GM23338 (cell line): ENCODE measurements around the gene DPP10. TPM values are rescaled to one million over a fixed set of nuclear protein-coding genes. Genes with fewer than 3 reads are reported as not detected.

Experiments
- ATAC-seq: fragments of 200-7000 bp; cut with Tn5 transposase; 3 replicates; pipeline ENCODE4 v1.9.1; 2020
- DNase-seq: peaks from one replicate; pipeline ENCODE4 v3.0.0-alpha.2; 2015; ENCODE audit warnings: low spot score
- H2AFZ ChIP-seq: fragments of 200-600 bp; sonication (generic); 2 replicates; pipeline ENCODE4 v1.8.0; 2016; ENCODE audit warnings: antibody characterized with exemption, mild to moderate bottlenecking, moderate library complexity
- H3F3A ChIP-seq: fragments of 200-600 bp; sonication (generic); replicated peaks from 2 replicates; pipeline ENCODE4 v1.8.0; 2017; ENCODE audit warnings: antibody characterized with exemption, mixed run types, low read depth
- H3K27ac ChIP-seq: fragments of 200-600 bp; sonication (generic); 2 replicates; pipeline ENCODE4 v1.6.1; 2016; ENCODE audit warnings: low read depth
- H3K27me3 ChIP-seq: fragments of 200-600 bp; sonication (generic); 2 replicates; pipeline ENCODE4 v1.8.0; 2016; ENCODE audit warnings: mild to moderate bottlenecking, mixed run types, moderate library complexity; ENCODE audit not compliant: insufficient read depth
- H3K36me3 ChIP-seq: fragments of 200-600 bp; sonication (generic); 2 replicates; pipeline ENCODE4 v1.8.0; 2016; ENCODE audit warnings: mild to moderate bottlenecking; ENCODE audit not compliant: insufficient read depth
- H3K4me1 ChIP-seq: fragments of 200-600 bp; sonication (generic); 2 replicates; pipeline ENCODE4 v1.8.0; 2016; ENCODE audit warnings: mild to moderate bottlenecking, moderate library complexity; ENCODE audit not compliant: insufficient read depth
- H3K4me2 ChIP-seq: fragments of 200-600 bp; sonication (generic); 2 replicates; pipeline ENCODE4 v1.7.1; 2017; ENCODE audit warnings: mixed run types
- H3K4me3 ChIP-seq: fragments of 200-600 bp; sonication (generic); 2 replicates; pipeline ENCODE4 v1.6.1; 2016; ENCODE audit warnings: mixed run types
- H3K79me2 ChIP-seq: fragments of 200-600 bp; sonication (generic); replicated peaks from 2 replicates; pipeline ENCODE4 v1.8.0; 2017; ENCODE audit warnings: mild to moderate bottlenecking; ENCODE audit not compliant: insufficient read depth
- H3K9me2 ChIP-seq: fragments of 200-600 bp; sonication (generic); 2 replicates; pipeline ENCODE4 v1.8.0; 2017; ENCODE audit not compliant: insufficient read depth
- H4K20me1 ChIP-seq: fragments of 200-600 bp; sonication (generic); replicated peaks from 2 replicates; pipeline ENCODE4 v1.8.0; 2017; ENCODE audit warnings: mild to moderate bottlenecking; ENCODE audit not compliant: insufficient read depth
- H3K27ac Mint-ChIP-seq: 2 replicates; pipeline ENCODE4 v1.8.0; 2020; ENCODE audit warnings: inconsistent platforms, mild to moderate bottlenecking, moderate library complexity, mixed read lengths
- H3K27me3 Mint-ChIP-seq: 3 replicates; pipeline ENCODE4 v1.8.0; 2022; ENCODE audit warnings: low read depth, mild to moderate bottlenecking, moderate library complexity, mixed read lengths, inconsistent platforms; ENCODE audit not compliant: insufficient read depth, poor library complexity
- H3K36me3 Mint-ChIP-seq: 3 replicates; pipeline ENCODE4 v1.8.0; 2021; ENCODE audit warnings: low read depth, mild to moderate bottlenecking, inconsistent platforms, moderate library complexity, mixed read lengths
- H3K4me1 Mint-ChIP-seq: 3 replicates; pipeline ENCODE4 v1.8.0; 2020; ENCODE audit warnings: mild to moderate bottlenecking, inconsistent platforms, mixed read lengths
- H3K4me3 Mint-ChIP-seq: 3 replicates; pipeline ENCODE4 v1.8.0; 2021; ENCODE audit warnings: moderate library complexity, mild to moderate bottlenecking, inconsistent platforms, mixed read lengths
- H3K9me3 Mint-ChIP-seq: 3 replicates; pipeline ENCODE4 v1.8.0; 2020; ENCODE audit warnings: moderate library complexity, mild to moderate bottlenecking, inconsistent platforms, mixed read lengths
- ETS1 ChIP-seq: IDR thresholded peaks from 2 replicates; pipeline ENCODE4 v1.6.1; 2016; ENCODE audit warnings: antibody characterized with exemption
- EZH2 ChIP-seq: fragments of 200-600 bp; sonication (generic); IDR thresholded peaks from one replicate; pipeline ENCODE4 v1.8.0; 2017; ENCODE audit warnings: antibody characterized with exemption, mild to moderate bottlenecking, low read depth; ENCODE audit not compliant: unreplicated experiment
- JUNB ChIP-seq: IDR thresholded peaks from one replicate; pipeline ENCODE4 v1.6.1; 2016; ENCODE audit warnings: antibody characterized with exemption; ENCODE audit not compliant: unreplicated experiment
- POLR2AphosphoS5 ChIP-seq: IDR thresholded peaks from 2 replicates; pipeline ENCODE4 v1.6.1; 2016; ENCODE audit warnings: antibody characterized with exemption, low read depth
- ZNF331 ChIP-seq: fragments of 250-450 bp; sonication (Bioruptor Pico); IDR thresholded peaks from 2 replicates; pipeline ENCODE4 v1.5.0; 2020; ENCODE audit warnings: low read depth, mild to moderate bottlenecking, moderate library complexity
- polyA plus RNA-seq: library from polyadenylated mRNA; unstranded; fragments of >200 nt; fragmentation: Nextera tagmentation; extraction: Ambion mirVana; gene quantifications from 2 replicates; pipeline ENCODE4 v1.2.1, GENCODE V29; 2016
- total RNA-seq: library from RNA; depleted of rRNA; stranded (reverse); fragments of >200 nt; shearing (Covaris generic); gene quantifications from 2 replicates; pipeline ENCODE4 v1.2.3, GENCODE V29; 2014
- TF ChIP-seq, protein P1 (sequence below): fragments of 250-450 bp; sonication (Bioruptor Pico); IDR thresholded peaks from 2 replicates; pipeline ENCODE4 v1.5.0; 2020; ENCODE audit warnings: mild to moderate bottlenecking, moderate library complexity

The DPP10 gene
- total and polyA plus RNA-seq, 2 experiments from 2014 or later: 3.6 to 14.8 TPM

DNA sequence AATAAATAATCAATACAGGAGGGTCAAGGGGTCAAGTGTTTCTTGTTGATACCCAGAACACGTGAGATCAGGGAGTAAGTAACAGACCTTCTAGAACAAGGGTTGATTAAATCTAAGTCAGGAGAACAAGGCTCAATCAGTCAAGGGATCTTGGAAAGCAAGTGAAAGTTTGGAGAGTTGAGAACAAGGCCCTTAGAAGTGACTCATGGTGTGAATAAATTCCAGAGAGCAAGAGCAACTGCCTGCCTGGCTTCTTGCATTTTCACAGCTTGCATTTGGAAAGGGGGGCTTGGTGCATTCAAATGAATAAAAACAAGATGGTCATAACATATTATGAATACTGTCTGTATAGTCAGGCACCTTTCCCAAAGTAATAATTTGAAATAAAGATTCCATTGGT is 256.1 kb downstream of the DPP10 start:
- TF ChIP-seq, protein P1, sequence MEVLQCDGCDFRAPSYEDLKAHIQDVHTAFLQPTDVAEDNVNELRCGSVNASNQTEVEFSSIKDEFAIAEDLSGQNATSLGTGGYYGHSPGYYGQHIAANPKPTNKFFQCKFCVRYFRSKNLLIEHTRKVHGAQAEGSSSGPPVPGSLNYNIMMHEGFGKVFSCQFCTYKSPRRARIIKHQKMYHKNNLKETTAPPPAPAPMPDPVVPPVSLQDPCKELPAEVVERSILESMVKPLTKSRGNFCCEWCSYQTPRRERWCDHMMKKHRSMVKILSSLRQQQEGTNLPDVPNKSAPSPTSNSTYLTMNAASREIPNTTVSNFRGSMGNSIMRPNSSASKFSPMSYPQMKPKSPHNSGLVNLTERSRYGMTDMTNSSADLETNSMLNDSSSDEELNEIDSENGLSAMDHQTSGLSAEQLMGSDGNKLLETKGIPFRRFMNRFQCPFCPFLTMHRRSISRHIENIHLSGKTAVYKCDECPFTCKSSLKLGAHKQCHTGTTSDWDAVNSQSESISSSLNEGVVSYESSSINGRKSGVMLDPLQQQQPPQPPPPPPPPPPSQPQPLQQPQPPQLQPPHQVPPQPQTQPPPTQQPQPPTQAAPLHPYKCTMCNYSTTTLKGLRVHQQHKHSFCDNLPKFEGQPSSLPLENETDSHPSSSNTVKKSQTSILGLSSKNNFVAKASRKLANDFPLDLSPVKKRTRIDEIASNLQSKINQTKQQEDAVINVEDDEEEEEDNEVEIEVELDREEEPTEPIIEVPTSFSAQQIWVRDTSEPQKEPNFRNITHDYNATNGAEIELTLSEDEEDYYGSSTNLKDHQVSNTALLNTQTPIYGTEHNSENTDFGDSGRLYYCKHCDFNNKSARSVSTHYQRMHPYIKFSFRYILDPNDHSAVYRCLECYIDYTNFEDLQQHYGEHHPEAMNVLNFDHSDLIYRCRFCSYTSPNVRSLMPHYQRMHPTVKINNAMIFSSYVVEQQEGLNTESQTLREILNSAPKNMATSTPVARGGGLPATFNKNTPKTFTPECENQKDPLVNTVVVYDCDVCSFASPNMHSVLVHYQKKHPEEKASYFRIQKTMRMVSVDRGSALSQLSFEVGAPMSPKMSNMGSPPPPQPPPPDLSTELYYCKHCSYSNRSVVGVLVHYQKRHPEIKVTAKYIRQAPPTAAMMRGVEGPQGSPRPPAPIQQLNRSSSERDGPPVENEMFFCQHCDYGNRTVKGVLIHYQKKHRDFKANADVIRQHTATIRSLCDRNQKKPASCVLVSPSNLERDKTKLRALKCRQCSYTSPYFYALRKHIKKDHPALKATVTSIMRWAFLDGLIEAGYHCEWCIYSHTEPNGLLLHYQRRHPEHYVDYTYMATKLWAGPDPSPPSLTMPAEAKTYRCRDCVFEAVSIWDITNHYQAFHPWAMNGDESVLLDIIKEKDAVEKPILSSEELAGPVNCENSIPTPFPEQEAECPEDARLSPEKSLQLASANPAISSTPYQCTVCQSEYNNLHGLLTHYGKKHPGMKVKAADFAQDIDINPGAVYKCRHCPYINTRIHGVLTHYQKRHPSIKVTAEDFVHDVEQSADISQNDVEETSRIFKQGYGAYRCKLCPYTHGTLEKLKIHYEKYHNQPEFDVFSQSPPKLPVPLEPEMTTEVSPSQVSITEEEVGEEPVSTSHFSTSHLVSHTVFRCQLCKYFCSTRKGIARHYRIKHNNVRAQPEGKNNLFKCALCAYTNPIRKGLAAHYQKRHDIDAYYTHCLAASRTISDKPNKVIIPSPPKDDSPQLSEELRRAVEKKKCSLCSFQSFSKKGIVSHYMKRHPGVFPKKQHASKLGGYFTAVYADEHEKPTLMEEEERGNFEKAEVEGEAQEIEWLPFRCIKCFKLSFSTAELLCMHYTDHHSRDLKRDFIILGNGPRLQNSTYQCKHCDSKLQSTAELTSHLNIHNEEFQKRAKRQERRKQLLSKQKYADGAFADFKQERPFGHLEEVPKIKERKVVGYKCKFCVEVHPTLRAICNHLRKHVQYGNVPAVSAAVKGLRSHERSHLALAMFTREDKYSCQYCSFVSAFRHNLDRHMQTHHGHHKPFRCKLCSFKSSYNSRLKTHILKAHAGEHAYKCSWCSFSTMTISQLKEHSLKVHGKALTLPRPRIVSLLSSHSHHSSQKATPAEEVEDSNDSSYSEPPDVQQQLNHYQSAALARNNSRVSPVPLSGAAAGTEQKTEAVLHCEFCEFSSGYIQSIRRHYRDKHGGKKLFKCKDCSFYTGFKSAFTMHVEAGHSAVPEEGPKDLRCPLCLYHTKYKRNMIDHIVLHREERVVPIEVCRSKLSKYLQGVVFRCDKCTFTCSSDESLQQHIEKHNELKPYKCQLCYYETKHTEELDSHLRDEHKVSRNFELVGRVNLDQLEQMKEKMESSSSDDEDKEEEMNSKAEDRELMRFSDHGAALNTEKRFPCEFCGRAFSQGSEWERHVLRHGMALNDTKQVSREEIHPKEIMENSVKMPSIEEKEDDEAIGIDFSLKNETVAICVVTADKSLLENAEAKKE (CRISPR knock-in tag): no peak
- TF ChIP-seq EZH2: no peak
- TF ChIP-seq ZNF331 (CRISPR knock-in tag): no peak
- TF ChIP-seq POLR2AphosphoS5: no peak
- TF ChIP-seq ETS1: no peak
- TF ChIP-seq JUNB: no peak
- H2AFZ ChIP-seq: no peak overlapping the region
- H3K27ac ChIP-seq: no peak overlapping the region
- H3K36me3 Mint-ChIP-seq: no peaks in the 10 kb centered on the region
- H3K27me3 Mint-ChIP-seq: no peaks in the 10 kb centered on the region
- peaks cover 10% of the 10 kb centered on the region; the same call in 2 of the 3 replicates for H3K4me1 Mint-ChIP-seq
- no peak for ATAC-seq
- H3F3A ChIP-seq: no peaks in the 10 kb centered on the region
- no peak for DNase-seq
- no peak overlapping the region for H3K4me3 Mint-ChIP-seq
- no peaks in the 10 kb centered on the region for H3K27me3 ChIP-seq
- no peaks in the 10 kb centered on the region for H3K36me3 ChIP-seq
- H3K9me3 Mint-ChIP-seq: no peaks in the 10 kb centered on the region; the same call in 2 of the 3 replicates
- H3K4me2 ChIP-seq: no peak overlapping the region
- peaks cover 6% of the 10 kb centered on the region for H3K9me2 ChIP-seq
- H3K27ac Mint-ChIP-seq: no peak overlapping the region
- no peak overlapping the region for H3K4me3 ChIP-seq
- no peaks in the 10 kb centered on the region for H3K4me1 ChIP-seq
- no peaks in the 10 kb centered on the region for H3K79me2 ChIP-seq
- no peaks in the 10 kb centered on the region for H4K20me1 ChIP-seq
